Stomach smooth muscle (tissue), 2 donors: ENCODE results near the gene VWA2.

ENCODE experiments used
- H3K27ac ChIP-seq: one replicate; pipeline ENCODE4 v1.7.0; 2013; ENCODE audit warnings: mild to moderate bottlenecking, low read length, inconsistent platforms
- H3K27me3 ChIP-seq, 2 donors: one replicate each; pipeline ENCODE4 v1.7.0; 2013; ENCODE audit warnings: low read length in 2 of 2; ENCODE audit not compliant: insufficient read depth in 2 of 2, control insufficient read depth in 1 of 2
- H3K36me3 ChIP-seq, 2 donors: one replicate each; pipeline ENCODE4 v1.7.0; 2013; ENCODE audit warnings: low read length in 2 of 2; ENCODE audit not compliant: control insufficient read depth in 2 of 2, insufficient read depth in 2 of 2
- H3K4me1 ChIP-seq: one replicate; pipeline ENCODE4 v1.7.0; 2013; ENCODE audit warnings: low read length; ENCODE audit not compliant: control insufficient read depth, insufficient read depth
- H3K4me3 ChIP-seq, 2 donors: one replicate each; pipeline ENCODE4 v1.7.0; 2013; ENCODE audit warnings: low read length in 2 of 2
- H3K9ac ChIP-seq, 2 donors: one replicate each; pipeline ENCODE4 v1.7.0; 2013; ENCODE audit warnings: low read length in 2 of 2, mild to moderate bottlenecking in 1 of 2
- H3K9me3 ChIP-seq, 2 donors: one replicate each; pipeline ENCODE4 v1.7.0; 2013; ENCODE audit warnings: low read length in 2 of 2; ENCODE audit not compliant: control insufficient read depth in 2 of 2
- donor health status: healthy.
- donor health status: Pancreatic carcinoma.

The VWA2 gene

DNA sequence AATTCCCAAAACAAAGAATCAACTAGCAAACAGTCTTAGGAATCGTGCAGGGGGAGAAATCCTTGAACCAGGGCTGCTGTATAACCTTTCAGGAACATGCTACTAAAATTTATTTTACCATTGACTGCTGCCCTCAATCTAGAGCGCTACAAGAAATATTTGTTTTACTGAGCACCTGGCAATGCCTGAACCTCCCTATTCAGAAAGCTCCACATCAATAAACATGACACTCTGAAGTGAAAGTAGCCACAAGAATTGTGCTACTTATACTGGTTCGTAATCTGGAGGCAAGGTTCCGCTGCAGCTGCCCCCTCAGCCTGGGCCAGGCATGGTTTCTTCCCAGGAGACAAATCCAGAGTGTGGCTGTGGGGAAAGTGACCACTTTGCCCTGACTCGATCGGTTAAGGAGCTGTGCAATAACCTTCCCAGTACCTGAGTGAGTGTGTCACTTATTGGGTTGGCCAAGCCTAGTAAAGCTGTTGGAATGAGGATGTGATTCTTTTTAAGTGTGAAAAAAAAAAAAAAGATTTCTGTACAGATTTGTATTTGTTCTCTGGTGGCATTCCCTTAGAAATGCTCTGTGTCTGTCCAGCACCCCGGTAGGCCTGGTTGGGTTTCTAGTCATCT is 7.7 kb downstream of the VWA2 start:
- Histone ChIP-seq H3K36me3 (no peaks in the 10 kb centered on the region), H3K4me1 (no peaks in the 10 kb centered on the region), H3K27ac (no peak overlapping the region), H3K9ac (no peak overlapping the region), H3K9me3 (no peaks in the 10 kb centered on the region), H3K4me3 (no peak overlapping the region), H3K27me3 (peaks cover 17 to 24% of the 10 kb centered on the region in 2 donors)

DNA sequence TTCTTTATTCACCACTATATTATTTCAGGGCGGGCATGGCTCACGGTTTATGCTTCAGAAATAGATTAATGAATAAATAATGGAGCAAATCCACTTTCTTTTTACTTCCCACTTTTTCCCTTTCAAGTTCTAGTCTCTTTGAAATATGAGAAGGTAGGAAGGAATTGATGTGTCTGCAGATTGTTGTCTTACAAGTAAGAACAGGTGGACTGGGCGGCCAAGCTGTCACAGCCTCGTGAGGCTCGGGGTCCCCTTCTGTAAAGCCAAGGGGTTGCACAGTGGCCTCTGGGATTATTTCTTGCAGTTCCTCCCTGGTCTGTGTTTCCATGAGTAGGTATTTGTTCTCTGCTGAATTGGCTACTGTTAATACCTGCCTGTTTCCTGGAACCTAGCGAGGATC is 11.2 kb downstream of the VWA2 start:
- Histone ChIP-seq H3K9me3 (no peaks in the 10 kb centered on the region), H3K27me3 (peaks cover 0 to 9% of the 10 kb centered on the region in 2 donors), H3K27ac (no peak overlapping the region), H3K4me1 (no peaks in the 10 kb centered on the region), H3K9ac (no peak overlapping the region), H3K4me3 (no peak overlapping the region), H3K36me3 (no peaks in the 10 kb centered on the region)

DNA sequence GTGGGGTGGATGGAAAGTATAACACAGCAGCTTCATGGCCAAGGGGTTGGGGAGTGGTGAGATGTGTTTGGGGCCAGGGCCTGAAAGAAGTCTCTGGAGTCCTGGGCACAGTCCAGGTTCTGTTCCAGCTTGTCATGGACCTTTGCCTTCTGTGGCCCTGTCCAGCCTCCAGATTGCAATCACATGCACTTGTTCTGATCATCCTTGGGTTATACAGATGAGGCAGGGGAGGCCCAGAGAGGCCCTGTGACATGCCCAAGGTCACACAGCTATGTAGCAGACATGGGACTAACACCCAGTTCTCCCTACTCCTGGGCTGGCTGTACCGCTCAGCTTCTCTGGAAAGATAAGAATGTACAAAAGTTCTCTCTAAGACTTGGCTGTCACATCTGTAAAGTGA is 11.7 kb downstream of the VWA2 start:
- Histone ChIP-seq H3K4me3 (no peak overlapping the region), H3K4me1 (no peaks in the 10 kb centered on the region), H3K9me3 (no peaks in the 10 kb centered on the region), H3K36me3 (no peaks in the 10 kb centered on the region), H3K27ac (no peak overlapping the region), H3K9ac (no peak overlapping the region), H3K27me3 (peaks cover 0 to 9% of the 10 kb centered on the region in 2 donors)

DNA sequence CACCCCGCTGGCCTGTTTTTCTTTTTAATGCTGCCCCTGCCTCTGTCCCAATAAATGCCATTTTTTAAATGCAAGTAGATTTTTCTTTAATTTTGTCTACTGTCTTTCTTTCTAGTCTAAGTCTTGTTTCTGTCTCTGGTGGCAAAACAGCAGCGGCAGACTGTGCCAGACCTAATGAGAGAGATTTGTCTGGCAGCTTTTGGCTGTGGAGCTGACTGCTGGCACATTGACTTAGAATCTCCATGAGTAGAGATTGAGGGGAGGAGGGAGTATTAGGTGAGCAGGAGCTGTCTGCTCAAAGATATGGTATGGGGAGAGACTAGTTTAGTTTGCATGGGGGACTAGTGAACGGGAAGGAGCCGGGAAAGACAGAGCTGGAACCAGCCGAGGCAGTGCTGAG is 13.0 kb downstream of the VWA2 start:
- Histone ChIP-seq H3K4me1 (no peaks in the 10 kb centered on the region), H3K9me3 (no peaks in the 10 kb centered on the region), H3K36me3 (no peaks in the 10 kb centered on the region), H3K9ac (no peak overlapping the region), H3K27ac (no peak overlapping the region), H3K27me3 (peaks cover 0 to 9% of the 10 kb centered on the region in 2 donors), H3K4me3 (no peak overlapping the region)

DNA sequence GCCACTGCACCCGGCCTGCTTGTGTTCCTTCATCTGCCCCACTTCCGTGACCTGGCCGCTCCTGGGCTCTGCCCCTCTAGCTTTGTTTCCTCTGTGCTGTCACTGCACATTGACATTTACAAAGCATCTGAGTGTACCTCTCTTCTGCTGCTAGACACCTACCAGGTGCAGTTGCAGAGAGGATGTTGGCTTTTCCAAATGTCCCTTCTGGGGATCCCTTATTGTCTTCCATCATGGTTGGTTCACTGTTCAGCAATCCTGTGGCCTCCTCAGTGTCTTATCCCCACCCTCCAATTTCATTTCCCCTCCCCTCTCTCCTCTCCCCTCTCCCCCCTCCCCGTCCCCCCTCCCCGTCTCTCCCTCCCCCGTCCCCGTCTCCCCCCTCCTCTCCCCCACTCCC is 13.8 kb downstream of the VWA2 start:
- H3K36me3 ChIP-seq = no peaks in the 10 kb centered on the region
- H3K27ac ChIP-seq = no peak overlapping the region
- H3K9ac ChIP-seq = no peak overlapping the region
- peaks cover 0 to 9% of the 10 kb centered on the region in 2 donors for H3K27me3 ChIP-seq
- H3K4me1 ChIP-seq = no peaks in the 10 kb centered on the region
- no peaks in the 10 kb centered on the region for H3K9me3 ChIP-seq
- H3K4me3 ChIP-seq = no peak overlapping the region

DNA sequence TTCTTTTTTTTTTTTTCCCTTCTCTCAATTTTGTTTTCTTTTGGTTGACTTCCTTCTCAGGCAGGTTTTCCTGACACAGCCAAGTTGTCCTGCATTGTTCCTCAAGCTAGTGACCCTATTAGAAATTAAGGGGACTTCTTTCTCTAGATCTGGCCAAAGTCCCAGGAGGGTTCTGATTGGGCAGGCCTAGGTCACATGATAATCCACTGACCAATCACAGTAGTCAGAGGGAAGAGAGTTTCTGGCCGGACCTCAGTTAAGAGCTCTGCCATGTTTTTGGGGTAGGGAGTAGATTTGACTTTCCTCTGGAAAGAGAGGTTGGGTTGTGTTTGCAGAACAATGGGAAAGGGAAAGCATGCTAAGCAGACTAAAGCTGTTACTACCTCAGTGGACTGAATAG is 16.2 kb downstream of the VWA2 start:
- Histone ChIP-seq H3K9ac (no peak overlapping the region), H3K36me3 (no peaks in the 10 kb centered on the region), H3K4me1 (no peaks in the 10 kb centered on the region), H3K4me3 (no peak overlapping the region), H3K9me3 (no peaks in the 10 kb centered on the region), H3K27me3 (peaks cover 0 to 9% of the 10 kb centered on the region in 2 donors), H3K27ac (no peak overlapping the region)

DNA sequence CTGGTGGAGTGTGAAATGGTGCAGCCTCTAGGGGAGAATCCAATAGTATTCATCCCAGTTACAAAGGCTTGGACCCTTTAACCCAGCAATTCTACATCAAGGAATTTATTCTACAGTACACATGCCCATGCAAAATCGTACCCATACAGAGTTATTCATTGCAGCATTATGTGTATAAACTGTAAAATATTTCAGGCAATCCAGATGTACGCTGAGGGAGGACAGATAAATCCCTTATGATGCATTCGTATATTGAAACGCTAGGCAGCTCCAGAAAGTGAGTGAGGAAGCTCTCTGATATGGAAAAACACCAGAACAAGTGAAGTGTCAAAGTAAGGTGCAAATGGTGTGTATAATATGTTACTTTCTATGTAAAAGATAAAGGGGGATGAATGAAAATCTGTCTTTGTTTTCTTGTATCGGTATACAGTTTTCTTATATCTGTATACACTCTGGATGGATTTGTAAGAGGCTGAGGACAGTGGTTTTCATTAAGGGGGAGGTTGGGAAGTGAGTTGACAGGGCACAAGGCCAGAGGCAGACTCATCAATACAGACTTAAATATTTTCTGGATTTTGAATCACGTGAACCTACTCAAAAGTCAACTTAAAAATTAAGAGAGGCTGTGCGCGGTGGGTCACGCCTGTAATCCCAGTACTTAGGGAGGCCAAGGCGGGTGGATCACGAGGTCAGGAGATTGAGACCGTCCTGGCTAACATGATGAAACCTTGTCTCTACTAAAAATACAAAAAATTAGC is 17.1 kb downstream of the VWA2 start:
- no peaks in the 10 kb centered on the region for H3K9me3 ChIP-seq
- no peak overlapping the region for H3K27ac ChIP-seq
- no peaks in the 10 kb centered on the region for H3K36me3 ChIP-seq

DNA sequence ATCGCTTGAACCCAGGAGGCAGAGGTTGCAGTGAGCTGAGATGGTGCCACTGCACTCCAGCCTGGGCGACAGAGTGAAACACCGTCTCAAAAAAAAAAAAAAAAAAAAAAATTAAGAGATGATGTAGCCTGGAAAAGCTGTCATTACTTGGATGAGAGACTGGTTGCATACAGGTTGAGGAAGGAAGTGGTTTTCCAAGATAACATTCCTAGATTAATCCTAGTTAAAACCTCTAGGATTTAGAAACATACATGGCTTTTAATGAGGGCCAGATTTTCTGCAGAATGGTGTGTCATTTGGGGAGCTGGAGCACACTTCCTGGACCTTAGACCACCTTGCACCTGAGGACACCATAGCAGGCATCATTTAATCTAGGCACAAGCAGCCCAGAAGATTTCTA is 17.8 kb downstream of the VWA2 start:
- Histone ChIP-seq H3K9me3 (no peaks in the 10 kb centered on the region), H3K4me3 (no peak overlapping the region), H3K27me3 (no peaks in the 10 kb centered on the region), H3K36me3 (no peaks in the 10 kb centered on the region), H3K27ac (no peak overlapping the region), H3K4me1 (no peaks in the 10 kb centered on the region), H3K9ac (no peak overlapping the region)

More for the DNA sequence above, 17.1 kb downstream of the VWA2 start:
- H3K27me3 ChIP-seq = peaks cover 0 to 3% of the 10 kb centered on the region in 2 donors
- H3K4me3 ChIP-seq = no peak overlapping the region
- no peak overlapping the region for H3K9ac ChIP-seq
- no peaks in the 10 kb centered on the region for H3K4me1 ChIP-seq

DNA sequence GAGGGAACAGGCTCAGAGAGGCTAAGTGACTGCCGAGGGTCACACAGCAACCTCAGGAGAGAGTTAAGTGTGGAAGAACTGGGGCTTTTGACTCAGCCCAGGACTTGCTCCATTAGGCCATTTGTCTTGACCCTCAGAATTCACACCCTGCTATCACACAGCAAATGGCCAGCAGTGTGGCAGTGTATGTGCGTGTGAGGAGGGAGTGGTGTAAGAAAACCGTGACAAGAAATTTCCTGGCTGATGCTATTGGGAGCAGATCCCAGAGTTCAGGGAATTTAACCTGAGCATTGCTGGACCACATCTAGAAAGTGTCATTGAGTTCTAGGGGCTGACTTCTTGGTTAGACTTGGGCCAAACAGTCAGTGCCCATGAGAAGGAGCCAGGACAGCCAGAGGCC is 18.4 kb downstream of the VWA2 start:
- no peak overlapping the region for H3K27ac ChIP-seq
- no peaks in the 10 kb centered on the region for H3K36me3 ChIP-seq
- H3K4me1 ChIP-seq = no peaks in the 10 kb centered on the region
- H3K9me3 ChIP-seq = no peaks in the 10 kb centered on the region
- H3K4me3 ChIP-seq = no peak overlapping the region
- no peaks in the 10 kb centered on the region for H3K27me3 ChIP-seq
- H3K9ac ChIP-seq = no peak overlapping the region

DNA sequence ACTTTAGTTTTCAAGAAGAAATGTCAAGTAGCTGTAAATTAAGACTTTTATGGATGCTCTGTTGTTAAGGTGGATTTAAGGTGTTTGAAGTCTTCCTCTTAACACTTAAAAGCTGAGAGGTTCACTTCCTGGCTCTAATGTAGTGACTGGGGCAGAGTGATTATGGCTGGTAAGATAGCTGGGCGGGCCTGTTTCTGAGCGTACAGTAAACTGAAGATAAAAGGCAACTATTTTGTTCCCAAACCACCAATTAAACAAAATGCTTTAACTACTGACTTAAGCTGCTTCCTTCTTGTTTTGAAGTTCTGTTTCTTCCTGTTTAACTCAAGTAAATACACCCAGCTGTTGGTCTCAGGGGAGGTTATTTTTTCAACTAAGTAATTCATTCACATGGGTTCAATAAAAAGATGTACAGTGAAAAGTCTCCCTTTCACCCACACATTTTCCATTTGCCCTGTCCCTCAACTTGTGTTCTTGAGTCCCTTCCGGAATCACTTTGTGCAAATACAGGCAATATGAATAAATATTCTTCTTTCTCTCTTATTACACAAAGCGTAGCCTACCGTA is 19.3 kb downstream of the VWA2 start:
- Histone ChIP-seq H3K4me1 (no peaks in the 10 kb centered on the region), H3K27ac (no peak overlapping the region), H3K9me3 (no peaks in the 10 kb centered on the region), H3K4me3 (no peak overlapping the region), H3K36me3 (no peaks in the 10 kb centered on the region), H3K9ac (no peak overlapping the region), H3K27me3 (no peaks in the 10 kb centered on the region)

DNA sequence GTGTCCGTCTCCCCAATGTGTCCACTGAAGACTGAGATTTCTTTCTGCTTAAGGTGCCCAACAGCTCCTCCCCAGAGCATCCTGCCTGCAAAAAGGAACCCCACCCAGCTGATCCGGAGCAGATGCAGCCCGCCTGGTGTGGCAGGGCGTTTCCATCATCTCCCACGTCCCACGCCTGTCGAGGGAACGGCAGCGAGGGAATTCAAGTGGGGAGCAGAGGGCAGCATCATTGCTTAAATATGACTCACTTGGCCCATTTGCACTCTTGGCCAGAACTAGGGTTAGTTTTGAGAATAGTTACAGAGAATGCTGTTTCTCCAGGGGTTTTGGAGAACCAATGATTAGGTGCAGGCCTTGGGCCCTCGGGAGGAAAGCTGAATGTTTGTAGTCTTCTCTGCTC is 20.8 kb downstream of the VWA2 start:
- Histone ChIP-seq H3K4me1 (no peaks in the 10 kb centered on the region), H3K4me3 (no peak overlapping the region), H3K27ac (no peak overlapping the region), H3K36me3 (no peaks in the 10 kb centered on the region), H3K9me3 (no peaks in the 10 kb centered on the region), H3K9ac (no peak overlapping the region), H3K27me3 (no peaks in the 10 kb centered on the region)
